Measurements from ENCODE around the gene CLCN1.

Gene CLCN1

DNA sequence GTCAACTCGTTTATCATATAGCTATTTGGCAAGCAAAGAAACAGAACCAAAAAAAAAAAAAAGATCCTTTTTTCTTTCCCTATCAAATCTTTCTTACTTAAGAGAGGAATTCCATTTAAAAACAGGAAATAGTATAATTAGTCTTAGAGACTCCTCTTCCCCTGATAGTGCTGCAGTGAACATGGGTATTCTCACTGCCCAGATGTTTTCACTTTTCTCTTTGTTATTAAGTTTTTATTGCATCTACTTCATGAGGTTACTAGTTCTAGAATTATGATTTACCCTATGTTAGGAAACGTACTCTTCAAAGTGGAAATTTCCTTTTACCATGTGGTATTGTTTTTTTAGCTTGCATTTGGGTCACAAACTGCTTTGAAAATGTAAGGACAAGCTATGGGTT, 19.2 kb upstream of the CLCN1 start:
- no peak for DNase-seq

DNA sequence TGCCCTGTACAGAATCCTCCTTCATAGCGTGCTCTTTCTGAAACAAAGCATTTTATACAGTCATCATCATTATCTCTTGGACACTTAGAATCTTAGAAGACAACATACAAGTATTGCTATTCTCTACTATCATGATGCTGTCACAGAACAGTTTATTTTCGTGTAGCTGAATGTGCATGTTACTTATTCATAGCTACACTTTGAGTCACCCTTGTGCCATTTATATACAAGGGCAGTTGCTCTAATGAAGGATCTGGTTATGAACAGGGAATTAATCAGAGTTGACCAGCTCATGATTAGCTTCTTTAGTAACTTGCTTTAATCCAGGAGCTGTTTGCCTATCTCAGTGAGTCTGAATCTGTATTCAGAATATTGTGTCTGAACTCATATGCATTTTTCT, 16.6 kb upstream of the CLCN1 start:
- no peak for DNase-seq

DNA sequence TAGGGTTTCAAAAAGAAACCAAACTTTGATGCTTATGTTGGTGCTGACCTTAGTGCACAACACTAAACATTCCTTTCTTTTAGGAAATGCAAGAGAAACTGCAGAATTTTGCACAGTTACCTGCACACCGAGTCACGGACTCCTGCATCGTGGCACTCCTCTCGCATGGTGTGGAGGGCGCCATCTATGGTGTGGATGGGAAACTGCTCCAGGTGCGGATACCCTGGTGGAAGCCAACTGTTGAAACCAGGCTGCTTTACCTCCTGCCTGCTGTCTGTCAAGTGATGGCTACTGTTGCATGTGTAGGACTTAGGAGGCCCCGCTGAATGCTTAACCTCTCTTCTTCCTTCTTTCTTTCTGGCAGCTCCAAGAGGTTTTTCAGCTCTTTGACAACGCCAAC, 16.1 kb upstream of the CLCN1 start:
- DNase-seq = no peak

DNA sequence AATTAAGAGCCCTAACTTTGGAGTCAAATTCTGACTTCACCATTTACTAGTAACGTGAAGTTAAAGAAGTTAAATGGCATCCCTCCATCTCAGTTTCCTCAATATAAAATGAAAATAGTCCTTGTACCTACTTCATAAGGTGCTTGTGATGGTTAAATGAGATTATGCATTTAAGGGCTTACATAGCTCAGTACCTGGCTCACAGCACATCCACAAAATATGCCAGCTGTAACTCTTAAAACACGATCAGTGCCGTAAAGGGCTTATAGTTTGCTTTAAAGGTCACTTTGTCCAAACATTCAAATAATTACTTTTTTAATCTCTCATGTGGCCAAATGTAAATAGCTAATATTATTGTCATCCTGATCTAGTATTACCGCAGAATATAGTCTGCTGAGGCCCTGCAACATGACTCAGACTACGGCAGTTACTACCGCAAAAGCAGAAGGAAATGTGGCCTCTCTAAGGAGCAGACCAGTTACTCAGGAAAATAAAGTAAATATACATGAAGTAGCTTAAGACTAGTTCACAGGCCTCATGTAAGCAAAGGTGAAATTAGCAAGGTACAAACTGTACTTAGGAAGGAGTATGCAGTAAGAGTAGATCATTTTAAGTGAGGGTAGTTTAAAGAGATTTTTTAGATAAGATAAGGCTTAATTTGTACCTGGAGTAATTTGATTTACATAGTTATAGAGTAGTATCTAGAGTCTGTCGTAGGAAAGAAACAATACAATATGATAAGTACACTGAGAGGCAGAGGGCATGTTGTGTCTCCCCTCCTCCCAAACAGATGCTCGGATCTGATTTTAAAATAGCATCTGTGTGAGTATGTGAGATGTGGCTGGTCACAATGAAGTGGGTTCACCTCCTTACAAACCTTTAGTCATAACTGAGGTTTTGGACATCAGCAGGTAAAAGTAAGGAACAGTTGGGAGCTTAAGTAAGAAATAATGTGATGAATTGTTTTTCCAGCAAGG, 14.7 kb upstream of the CLCN1 start:
- DNase-seq = no peak

DNA sequence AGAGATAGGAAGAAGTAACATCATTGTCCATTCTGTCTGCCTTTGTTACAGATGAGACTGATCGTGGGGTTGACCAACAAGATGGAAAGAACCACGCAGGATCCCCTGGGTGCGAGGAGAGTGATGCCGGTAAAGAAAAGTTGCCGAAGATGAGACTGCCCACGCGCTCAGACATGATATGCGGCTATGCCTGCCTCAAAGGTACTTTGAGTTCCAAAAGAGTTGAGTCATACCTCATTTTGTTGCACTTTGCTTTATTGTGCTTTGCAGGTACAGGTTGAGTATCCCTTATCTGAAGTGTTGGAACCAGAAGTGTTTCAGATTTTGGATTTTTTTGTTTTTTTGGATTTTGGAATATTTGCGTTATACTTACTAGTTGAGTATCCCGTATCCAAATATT, 12.2 kb upstream of the CLCN1 start:
- DNase-seq = no peak

DNA sequence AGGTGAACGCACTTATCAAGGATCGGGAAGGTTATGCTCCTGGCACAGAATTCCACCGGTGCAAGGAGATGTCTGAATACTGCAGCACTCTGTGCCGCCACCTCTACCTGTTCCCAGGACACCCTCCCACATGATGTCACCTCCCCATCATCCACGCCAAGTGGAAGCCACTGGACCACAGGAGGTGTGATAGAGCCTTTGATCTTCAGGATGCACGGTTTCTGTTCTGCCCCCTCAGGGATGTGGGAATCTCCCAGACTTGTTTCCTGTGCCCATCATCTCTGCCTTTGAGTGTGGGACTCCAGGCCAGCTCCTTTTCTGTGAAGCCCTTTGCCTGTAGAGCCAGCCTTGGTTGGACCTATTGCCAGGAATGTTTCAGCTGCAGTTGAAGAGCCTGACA, 11.0 kb upstream of the CLCN1 start:
- DNase-seq = no peak

DNA sequence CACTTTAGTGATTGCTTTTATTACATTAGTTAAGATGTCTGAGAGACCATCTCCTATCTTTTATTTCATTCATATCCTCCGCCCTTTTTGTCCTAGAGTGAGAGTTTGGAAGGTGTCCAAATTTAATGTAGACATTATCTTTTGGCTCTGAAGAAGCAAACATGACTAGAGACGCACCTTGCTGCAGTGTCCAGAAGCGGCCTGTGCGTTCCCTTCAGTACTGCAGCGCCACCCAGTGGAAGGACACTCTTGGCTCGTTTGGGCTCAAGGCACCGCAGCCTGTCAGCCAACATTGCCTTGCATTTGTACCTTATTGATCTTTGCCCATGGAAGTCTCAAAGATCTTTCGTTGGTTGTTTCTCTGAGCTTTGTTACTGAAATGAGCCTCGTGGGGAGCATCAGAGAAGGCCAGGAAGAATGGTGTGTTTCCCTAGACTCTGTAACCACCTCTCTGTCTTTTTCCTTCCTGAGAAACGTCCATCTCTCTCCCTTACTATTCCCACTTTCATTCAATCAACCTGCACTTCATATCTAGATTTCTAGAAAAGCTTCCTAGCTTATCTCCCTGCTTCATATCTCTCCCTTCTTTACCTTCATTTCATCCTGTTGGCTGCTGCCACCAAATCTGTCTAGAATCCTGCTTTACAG, 10.4 kb upstream of the CLCN1 start:
- no peak for DNase-seq

DNA sequence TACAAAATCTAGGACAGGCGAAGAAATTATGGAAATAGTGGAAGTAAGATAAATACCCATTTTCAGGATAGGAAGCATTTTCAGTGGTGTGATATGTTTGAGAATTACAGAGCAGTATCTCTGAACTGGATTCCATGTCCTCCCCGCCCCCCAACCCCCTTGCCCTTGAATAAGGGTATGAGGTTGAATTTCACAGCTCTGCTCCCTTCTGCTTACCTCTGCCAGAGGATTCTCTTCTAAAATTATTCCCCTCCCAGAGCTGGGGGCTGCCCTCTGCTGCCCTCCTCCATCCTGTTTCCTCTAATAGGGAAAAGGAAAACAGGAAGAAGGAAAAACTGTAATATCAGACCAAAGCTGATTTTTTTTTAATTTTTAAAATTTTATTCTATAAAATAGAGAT, 7.3 kb upstream of the CLCN1 start:
- no peak for DNase-seq

DNA sequence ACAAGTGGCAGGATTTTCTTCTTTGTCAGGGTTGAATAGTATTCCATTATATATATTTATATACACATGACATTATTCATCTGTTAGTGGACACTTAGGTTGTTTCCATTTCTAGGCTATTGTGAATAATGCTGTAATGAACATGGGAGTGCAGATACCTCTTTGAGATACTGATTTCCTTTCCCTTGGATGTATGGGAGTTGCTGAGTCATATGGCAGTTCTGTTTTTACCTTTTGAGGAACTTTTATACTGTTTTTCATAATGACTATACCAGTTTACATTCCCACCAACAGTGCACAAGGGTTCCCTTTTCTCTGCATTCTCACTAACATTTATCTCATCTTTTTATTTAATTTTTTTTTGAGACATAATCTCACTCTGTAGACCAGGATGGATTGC, 1.8 kb upstream of the CLCN1 start:
- DNase-seq = no peak

DNA sequence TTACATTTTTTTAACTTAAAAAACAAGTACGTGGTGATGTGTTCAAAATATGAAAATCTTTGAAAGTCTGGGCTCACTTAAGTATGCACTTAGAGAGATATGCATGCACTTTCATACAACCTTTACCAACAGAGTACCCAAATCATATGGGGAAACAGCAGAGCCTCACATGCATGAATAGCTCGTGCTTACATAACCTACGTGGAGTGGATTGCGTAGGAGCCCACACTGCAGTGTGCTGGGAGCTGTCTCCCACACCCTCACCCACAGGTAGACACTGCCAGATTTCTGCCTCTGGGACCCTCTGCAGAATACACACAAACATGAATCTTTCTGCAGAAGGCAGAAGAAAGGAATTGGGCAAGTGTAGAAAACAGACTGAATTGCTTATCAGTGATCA, 581 bp downstream of the CLCN1 start:
- no peak for DNase-seq

DNA sequence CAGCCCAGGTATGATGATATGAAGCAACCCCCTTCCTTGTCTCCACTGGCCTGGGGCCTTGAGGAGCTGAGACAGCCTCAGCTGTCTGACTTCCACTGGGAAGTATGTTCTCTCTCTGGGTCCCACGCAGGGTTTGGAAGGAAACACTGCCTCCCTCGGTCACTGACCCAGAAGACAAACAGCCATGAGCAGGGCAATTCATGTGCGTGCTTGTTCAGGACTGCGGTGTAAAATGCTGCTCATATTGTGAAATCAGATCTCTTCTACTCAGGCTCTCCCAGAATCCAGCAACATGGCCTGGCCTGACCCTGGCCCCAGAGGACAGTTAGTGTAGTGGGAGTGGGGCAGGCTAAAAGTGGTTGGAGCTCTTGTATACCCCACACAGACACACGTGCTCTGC, 2.8 kb downstream of the CLCN1 start:
- no peak for DNase-seq

DNA sequence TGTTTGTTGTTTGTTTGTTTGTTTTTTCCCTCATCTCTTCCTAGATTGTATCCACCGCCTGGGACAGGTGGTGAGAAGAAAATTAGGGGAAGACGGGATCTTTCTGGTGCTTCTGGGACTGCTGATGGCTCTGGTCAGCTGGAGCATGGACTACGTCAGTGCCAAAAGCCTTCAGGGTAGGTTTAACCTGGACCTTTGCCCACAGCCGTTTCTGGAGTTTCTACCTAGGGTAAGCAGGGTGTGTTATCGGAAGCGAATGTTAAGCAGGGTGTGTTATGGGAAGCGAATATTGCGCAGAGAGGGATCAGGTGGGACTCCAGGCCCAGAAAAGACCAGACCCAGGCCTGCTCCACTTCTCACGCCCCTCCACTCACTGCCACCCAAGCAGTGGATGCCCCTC, 4.7 kb downstream of the CLCN1 start:
- DNase-seq = no peak

DNA sequence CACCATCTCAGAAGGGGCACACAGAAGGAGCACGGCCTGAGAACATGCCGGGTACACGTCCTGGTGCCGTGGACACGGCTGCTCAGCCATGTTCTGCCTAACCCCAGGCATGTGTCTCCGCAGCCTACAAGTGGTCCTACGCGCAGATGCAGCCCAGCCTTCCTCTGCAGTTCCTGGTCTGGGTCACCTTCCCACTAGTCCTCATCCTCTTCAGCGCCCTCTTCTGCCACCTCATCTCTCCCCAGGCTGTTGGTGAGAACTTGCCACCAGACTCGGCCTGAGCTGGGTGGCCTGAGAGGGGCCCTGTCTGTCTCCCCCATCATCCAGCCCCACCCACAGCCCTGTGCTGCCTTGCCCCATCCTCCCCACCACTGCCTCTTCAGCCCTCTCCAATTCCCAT, 5.3 kb downstream of the CLCN1 start:
- no peak for DNase-seq

DNA sequence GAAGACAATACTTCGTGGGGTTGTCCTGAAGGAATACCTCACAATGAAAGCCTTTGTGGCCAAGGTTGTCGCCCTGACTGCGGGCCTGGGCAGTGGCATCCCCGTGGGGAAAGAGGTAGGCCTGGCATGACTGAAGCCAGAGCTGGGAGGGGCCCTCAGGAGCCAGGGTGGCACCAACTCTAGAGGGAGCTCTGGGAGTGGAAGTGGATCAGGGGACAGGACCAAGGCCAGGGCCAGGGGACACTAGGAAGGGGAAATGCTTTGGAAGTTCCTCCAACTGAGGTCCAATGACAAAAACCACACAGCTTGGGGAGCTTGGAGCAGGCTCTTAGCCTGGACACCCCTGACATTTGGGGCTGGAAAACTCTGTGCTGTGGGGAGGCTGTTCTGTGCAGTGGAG, 5.8 kb downstream of the CLCN1 start:
- DNase-seq = no peak

DNA sequence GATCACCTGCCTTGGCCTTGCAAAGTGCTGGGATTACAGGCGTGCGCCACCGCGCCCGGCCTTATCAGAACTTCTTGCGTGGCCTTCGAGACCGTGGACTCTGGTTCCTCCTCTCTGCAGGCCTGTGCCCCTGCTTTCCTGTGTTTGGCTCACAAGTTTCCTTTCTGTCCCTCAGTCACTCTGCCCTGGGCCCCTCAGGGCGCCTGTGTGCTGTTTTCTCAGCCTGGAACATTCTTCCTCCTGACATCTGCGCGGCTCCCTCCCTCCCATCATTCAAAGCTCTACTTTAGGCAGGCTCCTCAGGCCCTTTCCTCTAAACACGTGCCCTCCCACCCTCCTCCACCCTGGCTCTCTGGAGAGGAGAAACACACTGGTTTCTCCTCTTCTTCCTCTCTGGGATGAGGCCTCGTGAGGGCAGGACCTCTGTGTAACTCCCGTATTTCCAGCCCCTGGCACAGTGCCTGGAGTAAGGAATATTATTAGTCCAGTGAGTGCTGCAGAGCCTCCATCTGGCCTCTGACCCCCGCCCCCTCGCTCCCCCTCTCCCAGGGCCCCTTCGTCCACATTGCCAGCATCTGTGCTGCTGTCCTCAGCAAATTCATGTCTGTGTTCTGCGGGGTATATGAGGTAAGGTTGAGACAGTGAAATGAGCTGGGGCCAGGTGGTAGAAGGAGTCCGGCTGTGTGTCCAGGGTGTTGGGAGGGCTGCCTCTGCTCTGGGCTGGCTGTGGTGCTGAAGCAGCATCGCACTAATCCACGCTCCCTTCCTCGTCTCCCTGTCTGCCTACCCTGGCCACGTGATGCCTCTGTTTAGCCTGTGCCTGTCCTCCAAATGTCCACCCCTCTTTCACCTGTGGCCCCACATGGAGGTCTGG, 7.1 kb downstream of the CLCN1 start:
- no peak for DNase-seq

DNA sequence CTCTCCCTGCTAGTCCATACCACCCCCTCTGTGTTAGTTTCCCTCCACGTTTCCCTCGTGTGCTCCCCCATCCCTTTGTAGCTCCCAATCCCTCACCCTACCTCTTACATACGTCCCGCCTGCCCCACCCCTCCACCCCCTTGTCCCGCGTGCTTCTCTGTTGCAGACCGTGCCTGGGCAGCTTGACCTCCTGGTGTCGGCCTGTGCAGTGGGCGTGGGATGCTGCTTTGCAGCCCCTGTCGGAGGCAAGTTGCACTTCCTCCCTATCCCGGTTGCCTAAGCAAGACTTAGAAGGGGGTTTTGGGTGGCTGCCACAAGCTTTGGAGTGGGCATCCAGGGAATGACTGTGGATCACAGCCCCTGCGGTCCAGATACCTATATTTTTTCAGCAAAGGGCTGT, 7.7 kb downstream of the CLCN1 start:
- DNase-seq = no peak

DNA sequence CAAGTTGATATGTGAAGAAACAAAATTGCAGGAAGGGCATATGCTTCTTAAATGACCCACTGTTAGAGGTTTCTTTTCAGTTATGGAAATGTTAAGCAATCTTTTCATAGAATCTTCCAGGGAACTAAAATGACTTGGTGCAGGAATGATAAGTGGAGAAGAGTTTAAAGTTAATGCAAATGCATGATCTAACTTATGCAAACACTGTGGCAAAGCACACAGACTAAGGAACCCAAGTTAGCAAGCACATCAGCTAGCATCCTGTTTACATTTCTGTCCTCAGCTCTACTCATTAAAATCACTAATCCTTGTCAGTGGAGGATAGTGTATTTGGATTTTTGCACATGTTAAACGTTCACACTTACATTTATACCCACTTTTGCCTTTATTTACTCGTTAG, 9.3 kb downstream of the CLCN1 start:
- no peak for DNase-seq

DNA sequence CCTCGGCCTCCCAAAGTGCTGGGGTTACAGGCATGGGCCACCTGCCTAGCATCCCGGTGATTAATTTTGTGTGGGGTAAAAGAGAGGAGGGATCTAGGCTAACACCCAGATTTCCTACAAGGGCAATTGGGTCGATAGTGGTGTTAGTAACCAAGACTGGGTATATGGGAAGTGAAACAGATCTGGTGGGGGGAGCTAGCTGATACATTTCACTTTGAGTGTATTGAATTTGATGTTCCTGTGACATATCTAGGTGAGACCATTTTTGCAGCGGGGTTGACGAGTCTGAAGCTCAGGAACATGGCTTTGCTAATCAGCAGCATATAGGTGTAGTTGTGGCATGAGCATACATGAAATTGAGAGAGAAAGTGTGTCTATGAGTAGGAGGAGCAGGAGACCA, 12.0 kb downstream of the CLCN1 start:
- DNase-seq = no peak

DNA sequence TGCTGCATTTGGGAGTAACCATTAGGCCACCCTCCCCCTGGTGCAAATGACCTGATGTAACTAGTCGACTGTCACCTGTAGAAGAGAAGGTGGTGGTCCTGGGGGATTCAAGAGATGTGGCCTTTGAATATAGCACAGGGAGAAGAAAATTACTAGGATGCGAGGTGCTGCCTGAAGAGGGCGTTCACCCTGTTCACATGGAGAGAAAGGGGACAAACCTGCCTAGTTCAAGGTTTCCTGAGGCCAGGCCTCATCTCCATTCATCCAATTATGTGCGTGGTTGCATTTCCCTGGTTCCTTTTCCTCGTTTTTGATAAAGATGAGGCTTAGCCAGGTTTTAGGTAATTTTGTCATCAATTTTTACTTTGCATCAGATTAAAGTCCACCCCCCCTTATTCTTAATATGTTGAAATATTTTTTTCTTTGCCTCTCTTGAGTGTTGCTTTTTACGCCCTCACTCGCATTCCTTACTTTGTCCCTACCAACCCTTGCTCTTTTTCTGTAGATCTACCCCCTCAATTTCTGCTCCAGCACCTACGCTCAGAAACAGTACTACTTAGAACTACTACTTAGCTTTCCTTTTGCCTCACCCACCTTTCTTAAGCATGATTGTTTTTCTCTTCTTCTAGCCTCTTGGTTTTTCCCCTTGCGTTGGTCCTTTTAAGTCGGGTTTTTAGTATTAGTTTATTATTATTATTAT, 13.7 kb downstream of the CLCN1 start:
- DNase-seq = no peak

DNA sequence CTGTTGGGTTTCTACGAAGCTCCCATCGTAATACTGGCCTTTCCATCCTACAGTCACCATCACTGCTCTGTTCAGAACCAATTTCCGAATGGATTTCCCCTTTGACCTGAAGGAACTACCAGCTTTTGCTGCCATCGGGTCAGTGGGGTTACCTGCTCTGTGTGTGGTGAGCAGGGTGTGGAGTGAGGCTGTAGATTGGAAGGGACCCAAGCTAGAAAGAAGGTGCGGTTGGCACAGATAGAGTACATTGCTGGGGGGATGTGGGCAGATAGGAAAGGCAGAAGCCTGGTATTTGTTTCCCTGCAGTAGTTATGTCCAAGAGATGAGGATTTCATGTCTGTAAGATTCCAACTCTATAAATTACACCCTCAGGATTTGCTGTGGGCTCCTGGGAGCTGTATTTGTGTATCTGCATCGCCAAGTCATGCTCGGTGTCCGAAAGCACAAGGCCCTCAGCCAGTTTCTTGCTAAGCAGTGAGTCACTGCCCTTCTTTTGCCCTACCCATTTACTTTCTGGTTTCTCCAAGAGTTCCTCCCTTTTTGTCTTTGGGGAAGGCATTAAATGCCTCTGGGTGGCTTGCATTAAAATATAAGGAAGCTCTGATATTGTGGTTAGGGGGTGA, 15.4 kb downstream of the CLCN1 start:
- DNase-seq = no peak

DNA sequence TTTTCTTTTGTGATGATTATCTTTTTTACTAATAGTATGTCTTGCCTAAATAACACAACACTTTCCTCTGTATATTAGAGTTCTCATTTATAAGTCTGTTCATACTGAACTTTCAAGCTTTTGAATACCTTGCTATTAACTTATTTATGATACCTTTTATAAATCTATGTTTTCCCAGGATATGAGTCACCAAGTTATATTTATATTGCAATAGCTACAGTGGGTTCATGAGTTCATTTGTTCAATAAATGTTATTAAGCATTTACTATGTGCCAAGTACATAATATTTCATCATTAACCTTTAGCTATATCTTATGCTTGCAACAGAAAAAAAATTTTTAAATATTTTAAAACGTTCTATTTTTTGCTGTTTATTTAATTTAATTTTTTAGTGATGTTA, 18.3 kb downstream of the CLCN1 start:
- DNase-seq = no peak

DNA sequence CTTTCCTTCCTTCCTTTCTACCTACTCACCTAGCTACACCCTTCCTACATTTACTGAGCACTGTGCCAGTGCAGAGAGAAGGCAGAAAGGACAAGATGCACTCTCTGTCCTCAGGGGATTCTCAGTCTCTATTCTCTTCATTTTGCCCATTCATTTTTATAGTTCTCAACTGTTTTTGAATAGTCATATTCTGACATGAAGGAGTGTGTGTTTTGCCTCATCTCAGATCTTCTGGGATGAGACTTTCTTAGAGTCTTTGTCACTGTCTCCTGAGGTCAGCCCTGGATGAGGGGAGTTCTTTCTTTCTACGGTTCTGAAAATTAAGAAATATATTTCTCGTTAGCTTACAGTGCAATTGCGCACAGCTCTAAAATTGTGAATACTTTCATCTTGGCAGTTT, 21.3 kb downstream of the CLCN1 start:
- no peak for DNase-seq

DNA sequence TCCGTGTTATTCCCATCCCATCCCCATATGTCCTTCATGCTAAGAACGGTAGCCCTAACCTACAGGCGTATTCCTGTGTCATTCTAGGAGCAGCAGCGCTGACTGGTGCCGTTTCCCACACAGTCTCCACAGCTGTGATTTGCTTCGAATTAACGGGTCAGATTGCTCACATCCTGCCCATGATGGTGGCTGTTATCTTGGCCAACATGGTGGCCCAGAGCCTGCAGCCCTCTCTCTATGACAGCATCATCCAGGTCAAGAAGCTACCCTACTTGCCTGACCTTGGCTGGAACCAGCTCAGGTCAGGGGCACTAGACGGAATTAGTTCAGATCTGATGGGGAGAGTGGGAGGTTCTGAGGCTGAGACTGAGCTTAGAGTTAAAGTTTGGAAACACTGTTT, 25.9 kb downstream of the CLCN1 start:
- no peak for DNase-seq
